Activated CD8-positive, alpha-beta T cell treated with anti-CD3 and anti-CD28 coated beads for 36 hours (primary cell): ENCODE results near the gene ITGA2B. TPM values are rescaled to one million over a fixed set of nuclear protein-coding genes. Genes with fewer than 3 reads are reported as not detected.

Experiments
- ATAC-seq: fragments of 200-7000 bp; cut with Tn5 transposase; one replicate; pipeline ENCODE4 v1.10.0; 2021; ENCODE audit warnings: mild to moderate bottlenecking, moderate library complexity
- CTCF ChIA-PET: fragments of 350-600 bp; sonication (Branson Sonifier 250); formaldehyde crosslinking; loops from one replicate; lab custom pipeline; 2021; ENCODE audit warnings: antibody characterized with exemption; lab: Charles Lee
- POLR2A ChIA-PET: fragments of 350-600 bp; sonication (Branson Sonifier 250); formaldehyde crosslinking; loops from one replicate; lab custom pipeline; 2021; ENCODE audit warnings: antibody characterized with exemption; lab: Charles Lee
- DNase-seq: peaks from one replicate; pipeline ENCODE4 v3.0.0-alpha.2; 2020
- H3K27ac Mint-ChIP-seq: one replicate; pipeline ENCODE4 v1.8.0; 2021; ENCODE audit warnings: mild to moderate bottlenecking, mixed read lengths
- H3K27me3 Mint-ChIP-seq: one replicate; pipeline ENCODE4 v1.8.0; 2021; ENCODE audit warnings: mixed read lengths
- H3K36me3 Mint-ChIP-seq: one replicate; pipeline ENCODE4 v1.8.0; 2021; ENCODE audit warnings: low read depth, mixed read lengths
- H3K4me1 Mint-ChIP-seq: one replicate; pipeline ENCODE4 v1.8.0; 2021; ENCODE audit warnings: low read depth, mixed read lengths
- H3K4me3 Mint-ChIP-seq: one replicate; pipeline ENCODE4 v1.8.0; 2021; ENCODE audit warnings: mild to moderate bottlenecking, moderate library complexity, mixed read lengths
- H3K9me3 Mint-ChIP-seq: one replicate; pipeline ENCODE4 v1.8.0; 2021; ENCODE audit warnings: mixed read lengths
- intact Hi-C: fragments of 100-400 bp; cut with micrococcal nuclease; formaldehyde crosslinking; loops from one replicate; pipeline ENCODE4 v1.10.0; 2022
- total RNA-seq, 2 experiments: library from RNA; stranded (reverse); gene quantifications; one replicate each; pipeline ENCODE4 v1.2.3, GENCODE V29; 2021
- TF ChIP-seq, protein P1 (sequence below): fragments of 200-600 bp; IDR thresholded peaks from one replicate; pipeline ENCODE4 v1.8.0; 2022; ENCODE audit warnings: antibody characterized with exemption, mild to moderate bottlenecking

ITGA2B gene
- total RNA-seq, 2 experiments from 2014 or later: 1.1 to 1.7 TPM

DNA sequence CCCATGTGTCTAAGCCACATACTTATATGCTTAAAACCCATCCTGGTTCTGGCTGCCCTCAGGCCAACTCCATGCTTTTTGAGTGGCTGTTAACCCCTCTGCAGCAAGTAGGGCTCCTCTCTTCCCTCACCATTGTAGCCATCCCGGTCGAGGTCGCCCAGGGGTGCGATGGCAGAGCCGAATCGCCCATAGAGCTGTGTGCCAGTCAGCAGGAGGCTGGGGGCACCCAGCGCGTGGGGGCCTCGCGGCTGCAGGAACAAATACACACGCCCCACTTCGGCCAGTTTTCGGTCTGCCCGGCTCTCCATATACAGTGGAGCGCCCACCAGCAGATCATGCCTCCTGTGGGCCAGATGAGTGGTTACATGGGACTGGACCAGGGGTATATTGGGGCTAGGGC, 6.1 kb downstream of the ITGA2B start:
- no peaks in the 10 kb centered on the region for H3K36me3 Mint-ChIP-seq
- DNase-seq: no peak
- intact Hi-C loops: no loop called here
- peaks cover 11% of the 10 kb centered on the region for H3K4me1 Mint-ChIP-seq
- H3K9me3 Mint-ChIP-seq: no peaks in the 10 kb centered on the region
- CTCF ChIA-PET: interaction anchor here (1.4 to 2.7 kb wide), 3 partner anchors 17 to 32 kb away, joined by 4 to 7 read pairs (median 4); no protein-coding TSS in a partner anchor
- H3K27me3 Mint-ChIP-seq: peaks cover 21% of the 10 kb centered on the region
- no peak for ATAC-seq
- no peak overlapping the region for H3K27ac Mint-ChIP-seq
- POLR2A ChIA-PET: no interaction called here
- H3K4me3 Mint-ChIP-seq: no peak overlapping the region
- TF ChIP-seq, protein P1, sequence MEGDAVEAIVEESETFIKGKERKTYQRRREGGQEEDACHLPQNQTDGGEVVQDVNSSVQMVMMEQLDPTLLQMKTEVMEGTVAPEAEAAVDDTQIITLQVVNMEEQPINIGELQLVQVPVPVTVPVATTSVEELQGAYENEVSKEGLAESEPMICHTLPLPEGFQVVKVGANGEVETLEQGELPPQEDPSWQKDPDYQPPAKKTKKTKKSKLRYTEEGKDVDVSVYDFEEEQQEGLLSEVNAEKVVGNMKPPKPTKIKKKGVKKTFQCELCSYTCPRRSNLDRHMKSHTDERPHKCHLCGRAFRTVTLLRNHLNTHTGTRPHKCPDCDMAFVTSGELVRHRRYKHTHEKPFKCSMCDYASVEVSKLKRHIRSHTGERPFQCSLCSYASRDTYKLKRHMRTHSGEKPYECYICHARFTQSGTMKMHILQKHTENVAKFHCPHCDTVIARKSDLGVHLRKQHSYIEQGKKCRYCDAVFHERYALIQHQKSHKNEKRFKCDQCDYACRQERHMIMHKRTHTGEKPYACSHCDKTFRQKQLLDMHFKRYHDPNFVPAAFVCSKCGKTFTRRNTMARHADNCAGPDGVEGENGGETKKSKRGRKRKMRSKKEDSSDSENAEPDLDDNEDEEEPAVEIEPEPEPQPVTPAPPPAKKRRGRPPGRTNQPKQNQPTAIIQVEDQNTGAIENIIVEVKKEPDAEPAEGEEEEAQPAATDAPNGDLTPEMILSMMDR: no peak

DNA sequence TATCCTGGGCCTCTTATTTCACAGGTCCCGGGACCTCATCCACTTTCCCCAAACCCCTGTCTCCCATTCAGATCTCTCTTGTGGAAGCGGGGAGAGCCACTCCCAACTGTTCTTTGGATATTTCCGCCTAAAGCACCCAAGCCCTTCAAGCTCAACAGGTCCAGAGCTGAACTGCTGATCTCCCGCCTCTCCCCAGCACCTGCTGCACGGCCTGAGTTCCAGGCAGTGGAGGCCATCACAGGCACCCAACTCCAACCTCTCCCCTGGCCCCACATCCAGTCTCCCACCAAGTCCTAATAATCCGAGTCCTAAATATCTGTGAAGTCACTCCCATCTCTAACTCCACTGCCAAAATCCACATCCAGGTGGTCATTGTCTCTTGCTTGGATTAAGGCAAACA, 6.5 kb downstream of the ITGA2B start:
- DNase-seq: no peak
- Mint-ChIP-seq H3K36me3 (no peaks in the 10 kb centered on the region), H3K27ac (no peak overlapping the region), H3K9me3 (no peaks in the 10 kb centered on the region), H3K4me3 (no peak overlapping the region), H3K27me3 (peaks cover 19% of the 10 kb centered on the region), H3K4me1 (peaks cover 11% of the 10 kb centered on the region)
- no peak for ATAC-seq
- POLR2A ChIA-PET: interaction anchor here (1.1 kb wide), 1 partner anchor 11 kb away, joined by 3 read pairs; no protein-coding TSS in a partner anchor
- CTCF ChIA-PET: interaction anchor here (1.4 to 1.9 kb wide), 2 partner anchors 28 to 32 kb away, joined by 4 read pairs; no protein-coding TSS in a partner anchor
- intact Hi-C loops: no loop called here
- TF ChIP-seq, protein P1: no peak

DNA sequence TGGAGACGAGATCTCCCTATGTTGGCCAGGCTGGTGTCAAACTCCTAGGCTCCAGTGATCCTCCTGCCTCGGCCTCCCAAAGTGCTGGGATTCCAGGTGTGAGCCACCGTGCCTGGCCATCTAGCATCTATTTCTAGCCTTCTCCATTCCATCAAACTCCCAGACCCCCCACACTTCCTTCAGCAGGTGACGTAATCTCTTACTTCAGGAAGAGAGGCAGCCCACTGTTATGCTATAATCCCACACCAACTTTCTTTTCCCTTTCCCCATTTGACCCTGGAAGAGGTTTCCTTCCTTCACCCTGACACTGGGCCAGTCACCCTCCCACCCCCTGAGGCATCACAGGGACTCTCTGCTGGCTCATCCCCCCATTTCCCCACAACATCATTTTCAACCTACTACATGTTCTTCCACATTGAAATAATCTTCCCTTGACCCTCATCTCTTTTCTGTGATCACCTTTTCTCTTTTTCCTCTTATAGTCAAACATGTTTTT, 7.6 kb downstream of the ITGA2B start:
- peaks cover 11% of the 10 kb centered on the region for H3K4me1 Mint-ChIP-seq
- no peak for DNase-seq
- ATAC-seq: no peak
- CTCF ChIA-PET: interaction anchor here (0.6 to 1.9 kb wide), 3 partner anchors 18 to 31 kb away, joined by 3 to 4 read pairs (median 4); no protein-coding TSS in a partner anchor
- H3K27me3 Mint-ChIP-seq: peaks cover 17% of the 10 kb centered on the region
- TF ChIP-seq, protein P1: no peak
- intact Hi-C loops: no loop called here
- no peak overlapping the region for H3K4me3 Mint-ChIP-seq
- POLR2A ChIA-PET: interaction anchor here (1.1 kb wide), 1 partner anchor 10 kb away, joined by 3 read pairs; no protein-coding TSS in a partner anchor
- no peaks in the 10 kb centered on the region for H3K36me3 Mint-ChIP-seq
- H3K27ac Mint-ChIP-seq: no peak overlapping the region
- H3K9me3 Mint-ChIP-seq: no peaks in the 10 kb centered on the region

DNA sequence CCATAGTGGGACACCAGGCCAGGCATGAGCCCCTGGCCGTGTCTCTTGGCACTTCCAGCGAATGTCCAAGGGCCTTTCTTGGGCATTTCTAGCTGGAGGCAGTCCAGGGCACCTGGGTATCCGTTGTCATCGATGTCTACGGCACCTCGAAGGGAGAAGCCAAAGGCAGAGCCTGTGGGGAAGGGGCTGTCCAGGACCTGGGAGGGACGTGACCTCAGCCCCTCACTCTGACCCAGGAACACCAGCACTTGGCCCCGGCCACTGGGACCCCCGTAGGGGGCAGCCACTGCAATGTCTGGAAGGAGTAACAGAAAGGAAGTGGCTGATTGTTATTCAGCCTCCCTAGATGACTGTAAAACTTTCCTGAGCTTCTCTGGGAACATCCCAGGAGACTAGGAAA, 8.7 kb downstream of the ITGA2B start:
- Mint-ChIP-seq H3K4me1 (peaks cover 5% of the 10 kb centered on the region), H3K4me3 (no peak overlapping the region), H3K27ac (no peak overlapping the region), H3K27me3 (peaks cover 13% of the 10 kb centered on the region), H3K36me3 (no peaks in the 10 kb centered on the region), H3K9me3 (no peaks in the 10 kb centered on the region)
- ATAC-seq (no peak), DNase-seq (no peak)
- intact Hi-C loops: no loop called here
- TF ChIP-seq, protein P1: no peak
- CTCF ChIA-PET: no interaction called here
- POLR2A ChIA-PET: interaction anchor here (1.1 kb wide), 1 partner anchor 196 kb away, joined by 3 read pairs; no protein-coding TSS in a partner anchor

DNA sequence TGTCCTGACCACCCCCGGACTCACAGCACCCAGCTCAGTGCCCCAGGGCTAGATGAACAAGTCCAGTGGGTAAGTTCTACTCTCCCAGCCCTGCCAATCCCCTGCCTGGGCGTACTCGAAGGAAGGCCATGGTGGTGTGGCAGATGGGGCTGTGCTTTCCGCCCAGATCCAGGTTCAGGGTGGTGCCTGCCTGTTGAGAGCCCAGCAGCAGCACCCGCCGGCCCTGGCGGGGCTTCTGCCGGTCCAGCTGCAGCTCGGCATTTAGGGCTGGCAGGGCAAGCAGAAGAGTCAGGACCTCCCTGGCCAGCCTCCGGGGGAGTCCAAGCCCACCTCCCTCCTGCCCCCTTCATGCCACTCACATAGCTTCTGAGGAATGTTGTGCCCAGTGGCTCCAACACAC, 9.6 kb downstream of the ITGA2B start:
- intact Hi-C loops: no loop called here
- no peaks in the 10 kb centered on the region for H3K9me3 Mint-ChIP-seq
- no peak for DNase-seq
- no peak for ATAC-seq
- TF ChIP-seq, protein P1: no peak
- no peak overlapping the region for H3K27ac Mint-ChIP-seq
- peaks cover 12% of the 10 kb centered on the region for H3K27me3 Mint-ChIP-seq
- H3K36me3 Mint-ChIP-seq: no peaks in the 10 kb centered on the region
- H3K4me1 Mint-ChIP-seq: peaks cover 4% of the 10 kb centered on the region
- ChIA-PET POLR2A (interaction anchor here (0.6 kb wide), 1 partner anchor 234 kb away, joined by 4 read pairs; no protein-coding TSS in a partner anchor), CTCF (interaction anchor here (0.8 to 5.9 kb wide), 3 partner anchors 17 to 48 kb away, joined by 3 to 39 read pairs (median 3); partner anchors contain the start of gene FAM171A2)
- H3K4me3 Mint-ChIP-seq: no peak overlapping the region
